H9 (cell line): Measurements from ENCODE around the gene DNTT. TPM values are rescaled to one million over a fixed set of nuclear protein-coding genes. Genes with fewer than 3 reads are reported as not detected.

Experiments used
- DNase-seq: peaks from one replicate; pipeline ENCODE4 v3.0.0-alpha.2; 2017
- H2AFZ ChIP-seq: one replicate; pipeline ENCODE4 v1.6.1; 2013; ENCODE audit warnings: mild to moderate bottlenecking, low read length, control low read depth, moderate library complexity
- H2AK5ac ChIP-seq: 2 replicates; pipeline ENCODE4 v1.6.1; 2013; ENCODE audit warnings: low read length, control low read depth, mixed read lengths; ENCODE audit not compliant: insufficient read length
- H2BK120ac ChIP-seq: one replicate; pipeline ENCODE4 v1.6.1; 2013; ENCODE audit warnings: low read depth, mild to moderate bottlenecking, low read length, control low read depth, inconsistent platforms; ENCODE audit not compliant: poor library complexity, severe bottlenecking
- H2BK12ac ChIP-seq: 2 replicates; pipeline ENCODE4 v1.6.1; 2013; ENCODE audit warnings: low read length, control low read depth, mixed read lengths, low read depth; ENCODE audit not compliant: insufficient read length
- H2BK15ac ChIP-seq: 2 replicates; pipeline ENCODE4 v1.6.1; 2013; ENCODE audit warnings: low read depth, low read length, control low read depth
- H2BK20ac ChIP-seq: one replicate; pipeline ENCODE4 v1.6.1; 2013; ENCODE audit warnings: low read depth, mild to moderate bottlenecking, low read length, control low read depth, inconsistent platforms; ENCODE audit not compliant: poor library complexity, severe bottlenecking
- H2BK5ac ChIP-seq: 2 replicates; pipeline ENCODE4 v1.6.1; 2013; ENCODE audit warnings: low read length, control low read depth, mixed read lengths; ENCODE audit not compliant: insufficient read length
- H3K14ac ChIP-seq: 2 replicates; pipeline ENCODE4 v1.6.1; 2013; ENCODE audit warnings: low read length, control low read depth; ENCODE audit not compliant: insufficient read depth
- H3K18ac ChIP-seq: 2 replicates; pipeline ENCODE4 v1.6.1; 2013; ENCODE audit warnings: low read depth, mild to moderate bottlenecking, mixed read lengths, low read length, control low read depth; ENCODE audit not compliant: insufficient read length
- H3K23ac ChIP-seq: 2 replicates; pipeline ENCODE4 v1.6.1; 2013; ENCODE audit warnings: low read length, control low read depth, mixed read lengths, low read depth; ENCODE audit not compliant: insufficient read length
- H3K23me2 ChIP-seq: 2 replicates; pipeline ENCODE4 v1.6.1; 2013; ENCODE audit warnings: low read depth, mild to moderate bottlenecking, mixed read lengths, low read length, control low read depth; ENCODE audit not compliant: insufficient read length, poor library complexity, severe bottlenecking
- H3K27ac ChIP-seq: 2 replicates; pipeline ENCODE4 v1.5.1; 2013; ENCODE audit warnings: low read length, control low read depth, mixed read lengths, low read depth; ENCODE audit not compliant: insufficient read length
- H3K27me3 ChIP-seq: 2 replicates; pipeline ENCODE4 v1.6.1; 2013; ENCODE audit warnings: low read length, control low read depth, inconsistent platforms; ENCODE audit not compliant: insufficient read depth
- H3K4ac ChIP-seq: 2 replicates; pipeline ENCODE4 v1.6.1; 2013; ENCODE audit warnings: low read depth, mild to moderate bottlenecking, control low read depth, inconsistent platforms, low read length, moderate library complexity
- H3K4me1 ChIP-seq: 2 replicates; pipeline ENCODE4 v1.6.1; 2013; ENCODE audit warnings: low read length, control low read depth, inconsistent platforms; ENCODE audit not compliant: insufficient read depth
- H3K4me2 ChIP-seq: 2 replicates; pipeline ENCODE4 v1.6.1; 2013; ENCODE audit warnings: low read length, control low read depth, mixed read lengths; ENCODE audit not compliant: insufficient read length, insufficient read depth
- H3K56ac ChIP-seq: 2 replicates; pipeline ENCODE4 v1.6.1; 2013; ENCODE audit warnings: low read depth, mild to moderate bottlenecking, mixed read lengths, low read length, control low read depth; ENCODE audit not compliant: insufficient read length
- H3K79me1 ChIP-seq: 2 replicates; pipeline ENCODE4 v1.6.1; 2013; ENCODE audit warnings: low read depth, mild to moderate bottlenecking, moderate library complexity, low read length, control low read depth, inconsistent platforms; ENCODE audit not compliant: insufficient read depth, poor library complexity, severe bottlenecking
- H3K79me2 ChIP-seq: 2 replicates; pipeline ENCODE4 v1.6.1; 2013; ENCODE audit warnings: low read length, control low read depth, inconsistent platforms; ENCODE audit not compliant: insufficient read depth
- H3K9ac ChIP-seq: 2 replicates; pipeline ENCODE4 v1.6.1; 2013; ENCODE audit warnings: low read length, control low read depth, mixed read lengths; ENCODE audit not compliant: insufficient read length; ENCODE audit errors: extremely low read depth
- H3K9me3 ChIP-seq: one replicate; pipeline ENCODE4 v1.6.1; 2013; ENCODE audit warnings: low read depth, low read length, inconsistent platforms; ENCODE audit not compliant: control insufficient read depth
- H3T11ph ChIP-seq: one replicate; pipeline ENCODE4 v1.6.1; 2013; ENCODE audit warnings: mild to moderate bottlenecking, low read length, control low read depth, inconsistent platforms
- H4K20me1 ChIP-seq: one replicate; pipeline ENCODE4 v1.6.1; 2013; ENCODE audit not compliant: control insufficient read depth, insufficient read length, insufficient read depth
- H4K5ac ChIP-seq: 2 replicates; pipeline ENCODE4 v1.6.1; 2013; ENCODE audit warnings: low read depth, mild to moderate bottlenecking, mixed read lengths, low read length, control low read depth; ENCODE audit not compliant: insufficient read length
- H4K8ac ChIP-seq: replicated peaks from 2 replicates; pipeline ENCODE4 v1.6.1; 2013; ENCODE audit warnings: low read length, control low read depth, mixed read lengths, low read depth; ENCODE audit not compliant: insufficient read length
- H4K91ac ChIP-seq: 2 replicates; pipeline ENCODE4 v1.6.1; 2013; ENCODE audit warnings: low read depth, mild to moderate bottlenecking, moderate library complexity, mixed read lengths, low read length, control low read depth; ENCODE audit not compliant: insufficient read length
- H3K27ac Mint-ChIP-seq, 3 experiments: 2 replicates in 2 of 3; 3 replicates in 1 of 3; pipeline ENCODE4 v1.8.0; 2020 to 2021; ENCODE audit warnings: mixed read lengths in 3 of 3, mild to moderate bottlenecking in 1 of 3, moderate library complexity in 1 of 3
- H3K27me3 Mint-ChIP-seq: 2 replicates; pipeline ENCODE4 v1.8.0; 2021; ENCODE audit warnings: low read depth, mild to moderate bottlenecking, moderate library complexity, mixed read lengths
- H3K36me3 Mint-ChIP-seq, 3 experiments: 2 replicates in 2 of 3; 3 replicates in 1 of 3; pipeline ENCODE4 v1.8.0; 2020 to 2021; ENCODE audit warnings: low read depth in 3 of 3, mixed read lengths in 3 of 3; ENCODE audit not compliant: insufficient read depth in 1 of 3
- H3K4me1 Mint-ChIP-seq, 2 experiments: 2 replicates each; pipeline ENCODE4 v1.8.0; 2020; ENCODE audit warnings: mixed read lengths in 2 of 2
- H3K4me3 Mint-ChIP-seq, 2 experiments: 2 replicates in 1 of 2; 3 replicates in 1 of 2; pipeline ENCODE4 v1.8.0; 2020 to 2021; ENCODE audit warnings: mild to moderate bottlenecking in 2 of 2, mixed read lengths in 2 of 2, moderate library complexity in 1 of 2
- H3K9me3 Mint-ChIP-seq, 2 experiments: 2 replicates in 1 of 2; 3 replicates in 1 of 2; pipeline ENCODE4 v1.8.0; 2020; ENCODE audit warnings: mild to moderate bottlenecking in 2 of 2, mixed read lengths in 2 of 2, moderate library complexity in 1 of 2
- WGBS: extraction: QIAGEN DNeasy Blood & Tissue Kit; methylation state at CpG from one replicate; pipeline ENCODE4 v1.1.7; 2013; ENCODE audit warnings: missing lambda C conversion rate, low lambda C conversion rate, mixed read lengths; ENCODE audit not compliant: insufficient read length; ENCODE audit errors: extremely low coverage; 5-methylcytosine and 5-hydroxymethylcytosine counted together
- total RNA-seq: library from RNA; stranded (reverse); gene quantifications from 2 replicates; pipeline ENCODE4 v1.2.1, GENCODE V29; 2021
- TF ChIP-seq, protein P1 (sequence below): fragments of 200-600 bp; sonication (generic); conservative IDR thresholded peaks from 3 replicates; pipeline ENCODE4 v1.8.0; 2021; ENCODE audit warnings: antibody characterized with exemption, mild to moderate bottlenecking

Gene DNTT
- total RNA-seq, 1 experiment from 2014 or later: not detected

GRCh38 chr10:96333101-96333500, 28.9 kb downstream of the DNTT start:
- H2BK15ac ChIP-seq: no peak overlapping the region
- H2AK5ac ChIP-seq: no peak overlapping the region
- H3K27ac Mint-ChIP-seq: no peak overlapping the region
- H3K18ac ChIP-seq: no peak overlapping the region
- no peaks in the 10 kb centered on the region for H3K9me3 ChIP-seq
- no peak overlapping the region for H3K9ac ChIP-seq
- H4K20me1 ChIP-seq: no peaks in the 10 kb centered on the region
- H2BK12ac ChIP-seq: no peak overlapping the region
- no peaks in the 10 kb centered on the region for H3K23me2 ChIP-seq
- DNase-seq: no peak
- H3K27me3 Mint-ChIP-seq: no peaks in the 10 kb centered on the region; the same call in 1 of the 2 replicates
- H3K23ac ChIP-seq: no peak overlapping the region
- H3K4me1 ChIP-seq: peaks cover 2% of the 10 kb centered on the region; the same call in 1 of the 2 replicates
- no peak overlapping the region for H3T11ph ChIP-seq
- H3K56ac ChIP-seq: no peak overlapping the region
- H3K14ac ChIP-seq: no peak overlapping the region
- no peaks in the 10 kb centered on the region for H3K27me3 ChIP-seq
- H3K79me1 ChIP-seq: no peaks in the 10 kb centered on the region
- no peaks in the 10 kb centered on the region; a peak in 1 of 7 replicates for H3K36me3 Mint-ChIP-seq
- 0 out of 5 replicates have a peak, but pooled peaks cover 0 to 2% of the 10 kb centered on the region in 2 experiments for H3K9me3 Mint-ChIP-seq
- H2BK120ac ChIP-seq: no peak overlapping the region
- no peak overlapping the region for H4K5ac ChIP-seq
- H4K91ac ChIP-seq: no peak overlapping the region
- H2BK5ac ChIP-seq: no peak overlapping the region
- no peak overlapping the region for H2BK20ac ChIP-seq
- WGBS: no CpG with 5 or more reads among the region's 1 CpG
- no peak overlapping the region for H3K27ac ChIP-seq
- H3K4me1 Mint-ChIP-seq: peaks cover 7 to 11% of the 10 kb centered on the region in 2 experiments
- TF ChIP-seq, protein P1, sequence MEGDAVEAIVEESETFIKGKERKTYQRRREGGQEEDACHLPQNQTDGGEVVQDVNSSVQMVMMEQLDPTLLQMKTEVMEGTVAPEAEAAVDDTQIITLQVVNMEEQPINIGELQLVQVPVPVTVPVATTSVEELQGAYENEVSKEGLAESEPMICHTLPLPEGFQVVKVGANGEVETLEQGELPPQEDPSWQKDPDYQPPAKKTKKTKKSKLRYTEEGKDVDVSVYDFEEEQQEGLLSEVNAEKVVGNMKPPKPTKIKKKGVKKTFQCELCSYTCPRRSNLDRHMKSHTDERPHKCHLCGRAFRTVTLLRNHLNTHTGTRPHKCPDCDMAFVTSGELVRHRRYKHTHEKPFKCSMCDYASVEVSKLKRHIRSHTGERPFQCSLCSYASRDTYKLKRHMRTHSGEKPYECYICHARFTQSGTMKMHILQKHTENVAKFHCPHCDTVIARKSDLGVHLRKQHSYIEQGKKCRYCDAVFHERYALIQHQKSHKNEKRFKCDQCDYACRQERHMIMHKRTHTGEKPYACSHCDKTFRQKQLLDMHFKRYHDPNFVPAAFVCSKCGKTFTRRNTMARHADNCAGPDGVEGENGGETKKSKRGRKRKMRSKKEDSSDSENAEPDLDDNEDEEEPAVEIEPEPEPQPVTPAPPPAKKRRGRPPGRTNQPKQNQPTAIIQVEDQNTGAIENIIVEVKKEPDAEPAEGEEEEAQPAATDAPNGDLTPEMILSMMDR: no peak
- no peak overlapping the region for H2AFZ ChIP-seq
- no peak overlapping the region for H3K4ac ChIP-seq
- no peak overlapping the region for H4K8ac ChIP-seq
- no peak overlapping the region for H3K4me3 Mint-ChIP-seq
- H3K79me2 ChIP-seq: no peaks in the 10 kb centered on the region
- no peak overlapping the region for H3K4me2 ChIP-seq
